CMK (cell line): Measurements from ENCODE around the gene GAS7.
"Not testable (repeated sequence)": the region's sequence is repeated elsewhere in the genome, so short reads cannot be mapped to it uniquely, and the experiment has no call there.

ENCODE experiments used
- DNase-seq: peaks from one replicate; pipeline ENCODE4 v3.0.0-alpha.2; 2010; ENCODE audit warnings: low read depth

The GAS7 gene

GRCh38 chr17:9942885-9943284 is 255.5 kb downstream of the GAS7 start:
- DNase-seq, result no peak

GRCh38 chr17:9941305-9941704 is 257.1 kb downstream of the GAS7 start:
- DNase-seq, result no peak

- DNase-seq, result no peak
These were observed 257.6 kb downstream of the GAS7 start for GRCh38 chr17:9940841-9941240.

- no peak for DNase-seq
These were observed 259.6 kb downstream of the GAS7 start for GRCh38 chr17:9938764-9939163.

- no peak for DNase-seq
These were observed 260.5 kb downstream of the GAS7 start for GRCh38 chr17:9937901-9938300.

- no peak for DNase-seq
These were observed 261.1 kb downstream of the GAS7 start for GRCh38 chr17:9937241-9937761.

- DNase-seq, result no peak
These were observed 262.3 kb downstream of the GAS7 start for GRCh38 chr17:9936095-9936494.

- no peak for DNase-seq
These were observed 263.0 kb downstream of the GAS7 start for GRCh38 chr17:9935408-9935807.

GRCh38 chr17:9934331-9934730 is 264.1 kb downstream of the GAS7 start:
- DNase-seq, result no peak

- no peak for DNase-seq
These were observed 265.9 kb downstream of the GAS7 start for GRCh38 chr17:9932491-9932890.

- DNase-seq, result no peak
These were observed 267.2 kb downstream of the GAS7 start for GRCh38 chr17:9931144-9931741.

GRCh38 chr17:9929871-9930270 is 268.5 kb downstream of the GAS7 start:
- DNase-seq, result no peak

- DNase-seq, result no peak
These were observed 269.6 kb downstream of the GAS7 start for GRCh38 chr17:9928601-9929333.

GRCh38 chr17:9926150-9926804 is 272.1 kb downstream of the GAS7 start:
- no peak for DNase-seq

GRCh38 chr17:9925457-9925856 is 272.9 kb downstream of the GAS7 start:
- DNase-seq, result no peak

GRCh38 chr17:9924735-9925191 is 273.6 kb downstream of the GAS7 start:
- peak; percentile 18 for DNase-seq

- DNase-seq, result no peak
These were observed 276.2 kb downstream of the GAS7 start for GRCh38 chr17:9922012-9922848.

- DNase-seq, result not testable (repeated sequence)
These were observed 277.2 kb downstream of the GAS7 start for GRCh38 chr17:9921216-9921615.

GRCh38 chr17:9918804-9919352 is 279.5 kb downstream of the GAS7 start:
- DNase-seq, result no peak

GRCh38 chr17:9918352-9918751 is 280.1 kb downstream of the GAS7 start:
- no peak for DNase-seq

- no peak for DNase-seq
These were observed 280.6 kb downstream of the GAS7 start for GRCh38 chr17:9917801-9918200.

- DNase-seq, result no peak
These were observed 281.3 kb downstream of the GAS7 start for GRCh38 chr17:9917131-9917530.
